ENCODE data around the gene MOGAT3.

MOGAT3 gene, protein sequence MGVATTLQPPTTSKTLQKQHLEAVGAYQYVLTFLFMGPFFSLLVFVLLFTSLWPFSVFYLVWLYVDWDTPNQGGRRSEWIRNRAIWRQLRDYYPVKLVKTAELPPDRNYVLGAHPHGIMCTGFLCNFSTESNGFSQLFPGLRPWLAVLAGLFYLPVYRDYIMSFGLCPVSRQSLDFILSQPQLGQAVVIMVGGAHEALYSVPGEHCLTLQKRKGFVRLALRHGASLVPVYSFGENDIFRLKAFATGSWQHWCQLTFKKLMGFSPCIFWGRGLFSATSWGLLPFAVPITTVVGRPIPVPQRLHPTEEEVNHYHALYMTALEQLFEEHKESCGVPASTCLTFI

DNA sequence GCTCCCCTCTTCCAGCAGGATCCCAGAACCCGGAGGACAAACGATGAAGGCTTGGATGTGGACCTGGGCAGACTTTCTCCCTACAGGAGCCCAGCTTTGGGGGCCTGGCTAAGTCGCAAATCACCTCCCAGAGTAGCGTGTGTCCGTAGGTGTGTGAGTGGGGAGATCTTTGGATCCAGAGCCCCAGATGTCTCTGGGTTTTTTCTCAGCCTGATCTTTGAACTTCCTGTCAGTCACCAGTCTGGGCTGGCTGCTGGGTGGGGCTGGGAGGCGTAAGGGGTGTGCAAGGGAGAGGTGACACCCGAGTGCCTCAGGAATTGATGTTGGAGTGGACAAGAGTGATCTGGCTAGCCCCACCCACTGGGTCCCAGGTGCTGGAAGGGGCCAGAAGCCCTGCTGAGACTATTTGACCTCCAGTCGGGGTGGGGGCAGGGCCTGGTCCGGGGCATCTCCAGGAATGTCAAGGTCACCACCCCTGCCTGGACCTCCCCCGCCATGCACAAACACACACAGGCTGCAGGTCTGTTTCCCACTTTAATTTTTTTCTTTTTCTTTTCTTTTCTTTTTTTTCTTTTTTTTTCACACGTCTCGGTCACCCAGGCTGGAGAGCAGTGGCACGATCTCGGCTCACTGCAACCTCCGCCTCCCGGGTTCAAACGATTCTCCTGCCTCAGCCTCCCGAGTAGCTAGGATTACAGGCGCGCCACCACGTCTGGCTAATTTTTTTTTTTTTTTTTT, at the start of gene MOGAT3:
TSS of gene MOGAT3 (minus strand) at position 175 of the 738 bp plus-strand sequence. CDS start 182 bp downstream, outside the sequence.
- no peak for DNase-seq

DNA sequence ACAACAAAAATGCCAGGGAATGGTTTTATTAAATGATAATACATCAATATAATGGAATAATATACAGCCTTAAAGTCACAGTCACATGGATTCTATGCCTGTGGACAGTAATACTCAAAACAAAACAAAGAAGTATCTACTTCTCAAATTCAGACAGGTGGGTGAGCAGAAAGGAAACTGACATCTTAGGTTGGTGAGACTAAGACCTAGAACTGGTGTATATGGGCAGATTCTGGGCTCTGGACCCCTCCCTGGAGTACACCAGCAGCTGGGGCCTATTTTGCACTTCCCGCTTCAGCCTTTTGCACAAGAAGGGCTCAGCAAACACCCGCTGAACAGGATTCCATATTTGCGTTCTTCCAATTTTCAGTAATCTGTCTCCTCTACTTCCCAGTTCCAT, 49.5 kb upstream of the MOGAT3 start:
- no peak for DNase-seq

DNA sequence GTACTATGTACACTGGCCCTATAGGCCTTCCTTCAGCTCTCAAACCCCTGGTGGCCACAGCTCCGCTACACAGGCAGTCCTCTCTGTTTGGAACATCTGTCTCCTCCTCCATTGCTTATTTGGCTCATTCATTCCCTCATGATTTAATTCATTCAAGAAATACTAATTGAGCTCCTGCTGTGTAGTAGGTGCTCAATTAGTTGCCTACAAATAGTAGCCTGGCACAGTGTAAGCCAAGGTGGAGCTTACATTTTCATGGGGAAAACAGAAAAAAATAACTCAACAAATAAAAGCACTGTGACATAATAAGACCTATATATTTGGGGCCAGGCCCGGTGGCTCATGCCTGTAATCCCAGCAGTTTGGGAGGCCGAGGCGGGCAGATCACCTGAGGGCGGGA, 47.4 kb upstream of the MOGAT3 start:
- no peak for DNase-seq

DNA sequence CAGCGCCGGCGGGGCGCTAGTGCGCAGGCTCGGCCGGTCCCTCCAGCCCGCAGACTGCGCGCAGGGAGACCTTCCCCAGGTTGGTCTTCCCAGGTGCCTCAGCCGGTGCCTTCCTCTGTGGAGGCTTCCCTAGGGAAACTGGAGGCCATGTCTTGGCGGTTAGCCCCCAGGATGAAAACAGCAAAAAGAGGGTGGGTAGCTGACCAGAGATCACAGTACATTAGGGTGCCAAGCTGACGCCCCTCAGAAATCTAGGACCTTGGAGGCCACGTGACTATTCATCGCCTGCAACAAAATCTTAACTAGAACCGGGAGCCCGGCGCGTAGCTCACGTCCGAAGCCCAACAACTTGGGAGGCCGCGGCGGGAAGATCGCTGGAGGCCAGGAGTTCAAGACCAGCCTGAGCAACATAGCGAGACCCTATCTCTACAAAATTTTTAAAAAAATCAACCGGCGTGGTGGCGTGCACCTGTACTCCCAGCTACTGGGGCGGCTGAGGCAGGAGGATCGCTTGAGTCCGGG, 44.4 kb upstream of the MOGAT3 start:
- DNase-seq: no peak

DNA sequence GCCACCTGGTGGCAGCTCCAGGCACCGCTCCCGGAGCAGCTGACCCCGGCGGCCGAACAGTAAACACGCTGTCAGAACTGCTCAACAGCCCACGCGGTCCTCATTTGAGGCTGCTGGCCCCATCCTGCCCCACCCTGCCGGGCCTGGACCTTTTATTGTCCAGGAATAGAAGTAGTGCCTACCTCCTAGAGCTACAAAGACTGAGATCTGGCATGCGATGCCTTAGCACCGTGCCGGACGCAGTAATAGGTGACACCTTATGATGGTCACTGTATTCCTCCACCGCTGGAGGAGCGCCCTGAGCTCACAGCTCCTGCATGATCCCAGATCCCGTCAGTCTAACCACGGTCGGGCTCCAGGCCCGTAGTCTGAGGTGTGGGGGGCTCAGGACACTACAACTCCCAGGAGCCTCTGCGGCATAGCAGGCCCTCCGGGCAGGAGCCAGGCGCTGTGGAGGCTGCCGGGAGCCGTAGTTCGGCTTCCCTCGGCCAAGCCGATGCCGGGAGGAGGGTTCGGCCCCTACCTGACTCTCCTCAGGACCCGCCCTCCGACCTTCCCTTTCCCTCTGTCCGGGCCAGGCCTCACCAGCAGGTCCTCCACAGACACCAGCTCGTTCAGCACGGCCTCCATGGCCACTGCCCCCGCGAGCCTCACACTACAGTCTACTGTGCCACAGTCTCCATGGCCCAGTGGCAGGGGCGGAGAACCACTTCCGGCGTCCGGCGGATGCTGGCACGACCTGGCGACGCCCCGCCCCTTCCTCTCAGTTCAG, 43.7 kb upstream of the MOGAT3 start, which contains the start of gene FIS1:
TSS of gene FIS1 (minus strand) at position 707 of the 772 bp plus-strand sequence. CDS start at position 630, 77 bp downstream.
- DNase-seq: peak; percentile 78 to 92 (median 88)

DNA sequence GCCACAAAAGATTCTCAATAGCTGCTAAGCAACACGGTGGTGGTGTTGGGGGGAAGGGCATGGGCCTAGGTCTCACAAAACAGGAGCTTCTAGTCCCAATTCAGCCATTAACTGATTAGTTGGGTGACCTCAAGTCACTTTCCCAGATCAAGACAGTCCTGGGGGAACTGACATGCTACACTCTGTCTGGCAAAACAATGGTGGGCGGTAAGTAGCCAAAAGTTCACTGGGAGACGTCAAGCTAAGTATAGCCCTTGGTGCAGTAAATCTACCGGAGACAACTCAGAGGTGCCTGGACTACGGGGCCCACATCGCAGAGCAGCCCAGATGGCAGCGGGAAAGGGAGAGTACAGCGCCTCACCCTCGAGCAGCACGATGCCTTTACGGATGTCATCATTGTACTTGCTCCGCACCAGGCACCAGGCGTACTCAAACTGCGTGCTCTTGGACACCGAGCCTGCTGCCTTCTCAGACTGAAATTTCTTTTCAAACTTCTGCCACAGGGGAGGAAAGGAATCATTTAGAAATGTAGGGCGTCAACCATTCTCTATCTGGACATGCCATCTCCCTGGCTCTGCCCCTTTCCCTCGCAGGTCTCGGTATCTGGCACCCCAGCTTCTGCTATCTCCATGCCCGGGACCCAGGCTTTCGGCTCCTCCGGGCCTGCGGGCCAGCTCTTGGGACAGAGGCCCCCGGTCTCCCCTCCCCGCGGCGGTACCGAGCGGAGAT, 43.0 kb upstream of the MOGAT3 start:
- DNase-seq: no peak

DNA sequence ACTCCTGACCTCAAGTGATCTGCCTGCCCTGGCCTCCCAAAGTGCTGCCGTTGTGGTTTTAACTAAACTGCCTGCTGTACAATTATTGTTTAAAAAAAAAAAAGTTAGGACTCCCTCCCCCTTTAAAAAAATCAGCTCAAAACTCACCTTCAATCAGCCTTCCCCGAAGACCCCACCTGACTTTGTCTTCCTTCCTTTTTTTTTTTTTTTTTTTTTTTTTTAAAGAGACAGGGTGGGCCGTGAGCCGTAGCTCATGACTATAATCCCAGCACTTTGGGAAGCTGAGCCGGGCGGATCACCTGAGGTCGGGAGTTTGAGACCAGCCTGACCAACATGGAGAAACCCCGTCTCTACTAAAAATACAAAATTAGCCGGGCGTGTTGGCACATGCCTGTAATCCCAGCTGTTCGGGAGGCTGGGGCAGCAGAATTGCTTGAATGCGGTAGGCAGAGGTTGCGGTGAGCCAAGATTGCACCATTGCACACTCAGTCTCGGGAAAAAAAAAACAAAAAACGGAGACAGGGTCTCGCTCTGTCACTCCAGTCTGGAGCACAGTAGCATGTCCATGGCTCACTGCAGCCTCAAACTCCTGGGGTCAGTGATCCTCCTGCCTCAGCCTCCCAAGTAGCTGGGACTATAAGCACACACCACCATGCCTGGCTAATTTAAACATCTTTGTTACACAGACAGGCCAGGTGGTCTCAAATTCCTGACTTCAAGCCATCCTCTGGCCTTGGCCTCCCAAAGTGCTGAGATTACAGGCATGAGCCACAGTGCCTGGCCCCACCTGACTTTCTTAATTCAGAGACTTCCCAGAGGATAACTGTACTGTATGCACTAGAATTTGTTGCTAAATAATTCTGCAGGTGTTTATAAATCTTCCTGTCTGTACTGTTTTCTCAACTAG, 40.9 kb upstream of the MOGAT3 start:
- no peak for DNase-seq

DNA sequence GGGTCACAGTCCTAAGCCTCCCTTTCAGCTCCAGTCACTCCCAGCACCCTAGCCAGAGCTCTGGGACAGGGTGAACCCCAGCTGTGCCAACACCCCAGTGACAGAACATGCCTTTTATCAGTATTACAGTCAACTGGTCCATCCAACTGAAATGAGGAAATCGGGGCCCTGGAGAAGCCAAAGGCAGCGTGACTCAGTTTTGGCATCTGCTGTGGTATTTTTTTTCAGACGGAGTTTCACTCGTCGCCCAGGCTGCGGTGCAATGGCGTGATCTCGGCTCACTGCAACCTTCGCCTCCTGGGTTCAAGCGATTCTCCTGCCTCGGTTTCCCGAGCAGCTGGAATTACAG, 40.2 kb upstream of the MOGAT3 start:
- DNase-seq: no peak

DNA sequence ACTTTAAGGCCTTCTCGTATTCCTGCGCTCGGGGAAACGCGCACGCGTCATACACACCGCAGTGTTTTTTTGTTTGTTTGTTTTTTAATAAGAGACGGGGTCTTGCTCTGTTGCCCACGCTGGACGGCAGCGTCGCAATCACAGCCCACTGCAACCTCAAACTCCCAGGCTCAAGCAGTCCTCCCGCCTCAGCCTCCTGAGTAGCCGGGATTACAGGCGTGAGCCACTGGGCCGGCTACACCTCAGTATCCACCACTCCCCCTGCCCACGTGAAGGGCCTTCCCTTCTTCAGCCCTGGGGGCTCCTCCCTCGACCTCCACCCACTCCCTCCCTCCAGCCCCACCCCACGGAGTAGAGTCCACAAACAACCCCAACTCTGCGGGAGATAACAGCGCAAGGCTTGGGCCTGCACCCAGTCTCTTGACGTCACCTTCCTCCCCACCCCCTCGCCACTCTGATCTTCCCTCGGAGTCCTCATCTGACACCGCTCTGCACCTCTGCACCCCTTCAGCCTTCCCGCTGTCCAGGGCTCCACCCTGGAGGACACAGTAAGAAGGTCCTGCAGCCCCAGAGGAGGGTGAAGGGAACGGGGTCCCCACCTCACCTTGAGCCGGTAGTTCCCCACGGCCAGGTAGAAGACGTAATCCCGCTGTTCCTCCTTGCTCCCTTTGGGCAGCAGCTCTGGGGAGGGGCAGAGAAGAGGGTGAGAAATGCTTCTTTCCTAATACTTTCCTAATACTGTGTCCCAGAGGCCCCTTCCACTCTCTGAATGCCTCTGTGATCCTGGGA, 39.6 kb upstream of the MOGAT3 start:
- DNase-seq: no peak

DNA sequence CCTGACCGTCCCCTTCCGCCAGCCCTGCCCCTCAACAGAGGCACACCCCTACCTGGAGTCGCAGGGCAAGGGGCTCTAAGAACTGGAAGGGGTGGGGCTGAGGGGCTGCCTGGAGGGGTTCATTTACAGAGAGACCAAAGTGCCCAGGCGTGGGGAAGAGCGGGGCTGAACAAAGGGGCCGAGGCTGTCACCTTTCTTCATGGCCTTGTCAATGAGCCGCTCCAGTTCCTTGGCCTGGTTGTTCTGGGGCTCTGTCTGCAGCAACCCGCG, 39.0 kb upstream of the MOGAT3 start:
- DNase-seq: no peak

DNA sequence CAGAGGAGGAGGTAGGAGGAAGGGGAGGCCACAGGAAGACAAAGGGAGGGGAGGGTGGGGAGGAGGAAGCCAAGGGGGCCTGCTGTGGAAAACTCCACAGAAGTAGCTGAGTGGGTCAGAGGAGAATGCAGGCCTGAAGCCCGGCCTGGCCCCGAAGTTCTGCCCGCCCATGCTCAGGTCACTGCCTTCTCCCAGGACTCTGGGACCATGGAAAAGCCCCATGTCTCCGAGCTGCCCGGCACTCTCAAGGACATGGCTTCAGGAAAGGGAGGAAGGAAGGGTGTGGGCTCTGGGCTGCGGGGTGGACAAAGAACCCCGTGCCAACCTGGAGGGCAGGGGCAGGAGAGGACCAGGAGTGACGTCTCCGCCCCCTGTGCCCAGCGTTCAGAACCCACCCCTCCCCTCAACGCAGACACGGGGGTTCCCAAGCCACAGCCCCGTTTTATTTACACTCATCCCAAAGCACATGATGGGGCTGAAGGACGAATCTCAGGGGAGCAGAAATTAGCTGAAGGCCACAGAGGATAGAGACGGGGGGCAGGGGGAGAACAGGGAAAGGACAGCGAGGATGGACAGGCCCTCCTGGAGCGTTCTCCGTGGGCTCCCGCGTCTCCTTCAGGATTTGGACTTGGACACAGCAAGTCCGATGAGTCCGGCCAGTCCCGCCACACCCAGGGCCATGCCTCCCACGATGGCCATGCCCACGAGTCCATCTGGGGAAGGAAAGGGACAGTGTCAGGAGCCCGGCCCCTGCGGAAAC, 38.5 kb upstream of the MOGAT3 start:
- DNase-seq: no peak

DNA sequence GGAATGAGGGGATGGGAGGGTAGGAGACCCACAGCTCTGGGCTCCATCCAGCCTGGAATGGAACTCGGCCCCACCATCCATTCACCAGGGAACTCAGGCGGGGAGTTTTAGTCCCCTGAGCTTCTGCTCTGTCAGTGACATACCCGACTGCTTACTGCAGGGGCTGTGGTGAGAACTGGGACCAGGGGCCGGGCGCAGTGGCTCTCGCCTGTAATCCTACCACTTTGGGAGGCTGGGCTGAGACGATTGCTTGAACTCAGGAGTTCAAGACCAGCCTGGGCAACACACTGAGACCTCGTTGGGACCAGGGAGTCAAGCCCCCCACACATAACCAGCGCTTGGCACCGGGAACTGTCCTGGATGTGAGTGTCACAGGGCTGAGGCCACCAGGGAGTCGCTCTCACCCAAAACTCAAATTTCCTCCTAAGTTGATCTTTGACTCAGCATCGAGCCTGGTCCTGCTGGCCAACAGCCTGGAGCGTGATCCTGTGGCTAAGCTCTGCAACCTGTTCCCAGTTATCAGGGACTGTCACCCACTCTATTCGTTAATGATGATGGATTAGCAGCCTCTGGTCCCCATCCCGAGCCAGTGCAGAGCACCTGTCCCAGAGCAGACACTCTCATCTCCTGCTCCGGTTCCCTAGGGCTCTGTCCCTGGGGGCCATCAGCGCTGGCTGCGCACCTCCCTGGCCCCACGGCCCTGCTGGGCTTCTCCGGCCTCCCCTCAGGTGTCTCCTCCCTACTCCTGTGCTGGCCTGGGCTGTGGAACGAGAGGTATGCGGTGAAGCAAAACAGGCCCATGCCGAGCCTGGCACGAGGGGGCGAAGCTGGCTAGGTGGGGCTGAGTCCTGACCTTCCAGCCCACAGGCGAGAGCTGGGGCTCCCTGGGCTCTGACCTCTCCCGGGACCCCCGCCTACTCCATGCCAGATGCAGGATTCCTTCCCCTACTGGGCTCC, 37.7 kb upstream of the MOGAT3 start:
- DNase-seq: no peak

DNA sequence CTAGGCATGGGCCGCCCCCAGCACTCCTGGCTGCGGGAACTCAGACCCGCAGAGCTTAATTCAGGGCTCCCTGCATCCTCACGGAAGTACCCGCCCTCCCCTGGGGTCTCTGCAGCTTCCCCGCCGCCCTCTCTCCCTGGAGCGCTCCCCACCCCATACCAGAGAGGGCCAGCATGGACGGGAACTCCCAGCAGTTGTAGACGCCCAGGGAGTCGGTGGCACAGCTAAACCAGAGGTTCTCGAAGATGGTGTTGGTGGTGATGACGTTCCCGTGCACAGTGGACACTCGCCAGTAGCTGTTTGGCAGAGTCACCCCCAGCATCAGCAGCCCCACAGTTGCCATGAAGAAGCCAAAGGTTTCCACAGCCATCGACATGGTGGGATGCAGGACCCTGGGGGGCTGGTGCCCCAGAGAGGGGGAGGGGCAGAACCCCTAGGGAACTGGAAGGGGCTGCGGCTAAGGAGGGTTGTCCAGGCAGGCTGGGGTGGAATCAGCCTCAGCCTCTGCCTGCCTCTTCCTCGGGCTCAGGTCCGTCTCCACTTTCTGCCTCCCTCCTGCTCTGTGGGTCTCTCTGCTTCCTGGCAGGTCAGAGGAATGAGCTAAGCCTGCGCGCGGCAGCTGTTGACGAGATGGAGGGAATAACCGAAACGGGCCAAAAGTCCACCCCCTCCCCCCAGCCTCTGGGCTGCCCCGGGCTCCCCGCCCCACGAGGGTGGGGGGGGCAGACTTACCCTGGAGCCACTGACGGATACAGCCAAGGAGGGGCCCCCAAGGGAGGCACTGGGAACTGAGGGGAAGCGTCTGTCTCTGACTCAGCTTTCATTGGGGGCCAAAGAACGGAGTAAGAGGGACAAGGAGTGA, 36.6 kb upstream of the MOGAT3 start, which contains the start of gene CLDN15:
TSS of gene CLDN15 (minus strand) at position 597 of the 862 bp plus-strand sequence. CDS start at position 376, 221 bp downstream.
- no peak for DNase-seq

DNA sequence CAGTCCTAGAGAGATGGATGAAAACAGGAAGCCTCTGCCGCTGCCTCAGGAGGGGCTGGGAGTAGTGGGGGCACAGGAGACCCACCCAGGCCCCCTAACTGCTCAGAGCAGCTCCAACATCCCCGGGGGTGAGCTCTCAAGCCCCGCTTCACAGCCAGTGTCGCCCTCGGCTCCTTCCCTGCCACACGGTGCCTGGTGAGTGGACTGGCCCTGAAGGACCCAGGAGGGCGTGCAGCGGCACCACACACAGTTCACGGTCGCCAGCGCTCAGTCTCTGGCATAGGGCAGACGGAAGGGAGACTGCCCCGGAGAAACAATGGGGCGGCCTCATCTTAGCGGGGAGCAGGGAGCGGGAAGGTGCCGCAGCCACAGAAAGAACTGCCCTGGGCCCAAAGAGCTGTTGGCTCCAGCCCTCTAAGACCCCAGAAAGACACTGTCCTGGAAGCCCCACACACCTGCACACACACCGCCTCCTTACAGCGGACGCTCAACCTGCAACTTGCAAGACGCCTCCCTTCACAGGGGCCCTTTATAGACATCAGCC, 35.5 kb upstream of the MOGAT3 start:
- no peak for DNase-seq

DNA sequence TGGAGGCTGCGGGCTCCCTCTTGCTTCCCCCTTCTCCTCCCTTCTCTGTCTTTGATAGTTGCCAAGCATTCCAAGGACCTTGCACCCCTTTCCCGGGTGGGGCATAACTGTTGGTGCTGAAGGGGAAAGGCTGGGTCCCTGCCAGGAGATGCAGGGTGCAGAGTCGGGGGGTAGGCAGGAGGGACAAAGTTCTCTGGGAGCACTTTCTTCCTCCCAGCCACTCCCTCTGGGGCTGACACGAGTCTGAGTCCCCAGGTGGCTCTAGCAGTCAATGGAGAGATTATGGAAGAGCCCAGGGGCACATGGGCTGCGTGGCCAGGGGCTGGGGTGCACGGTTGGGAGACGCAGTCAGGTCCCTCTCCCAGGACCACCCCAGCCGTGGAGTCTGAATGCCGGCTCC, 34.7 kb upstream of the MOGAT3 start:
- no peak for DNase-seq

DNA sequence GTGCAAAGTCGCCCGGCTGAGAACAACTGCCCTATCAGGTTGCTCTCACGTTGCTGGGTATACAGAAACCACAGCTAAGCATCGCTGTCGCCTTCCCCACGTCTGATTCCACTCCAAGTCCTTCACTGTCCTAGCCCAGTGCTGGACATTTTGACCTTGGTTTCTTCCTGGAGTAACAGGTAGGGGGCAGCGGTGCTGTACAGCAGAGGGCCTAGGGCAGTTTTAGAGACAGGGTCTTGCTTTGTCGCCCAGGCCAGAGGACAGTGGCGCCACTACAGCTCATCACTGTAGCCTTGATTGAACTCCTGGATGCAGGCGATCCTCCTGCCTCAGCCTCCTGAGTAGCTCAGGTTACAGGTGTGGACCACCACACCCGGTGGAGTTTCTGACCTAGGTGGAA, 34.2 kb upstream of the MOGAT3 start:
- no peak for DNase-seq

DNA sequence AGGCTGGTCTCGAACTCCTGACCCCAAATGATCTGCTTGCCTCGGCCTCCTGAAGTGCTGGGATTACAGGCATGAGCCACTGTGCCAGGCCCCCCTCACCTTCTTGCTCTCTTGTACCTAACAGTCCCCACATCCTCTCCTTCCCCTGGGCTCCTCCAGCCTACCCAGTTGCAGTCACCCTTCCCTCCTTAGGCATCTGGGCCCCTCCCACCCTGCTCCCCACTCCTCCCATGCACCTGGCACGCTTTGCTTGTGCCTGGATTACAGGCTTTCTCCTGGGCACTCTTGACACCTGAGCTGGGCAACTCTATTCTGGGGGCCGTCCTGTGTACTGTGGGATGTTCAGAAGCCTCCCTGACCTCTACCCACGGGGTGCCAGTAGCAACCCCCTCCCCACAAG, 33.8 kb upstream of the MOGAT3 start:
- no peak for DNase-seq

Data from activated CD4-positive, CD25-positive, alpha-beta regulatory T cell (primary cell).